BJ (cell line): ENCODE measurements around the gene THEMIS2. TPM values are rescaled to one million over a fixed set of nuclear protein-coding genes. Genes with fewer than 3 reads are reported as not detected.
A peak's percentile ranks its signal among the peaks of the same experiment; 100 is the strongest.

Experiments
- CTCF ChIA-PET: fragments of 350-600 bp; formaldehyde crosslinking; extraction: SDS; loops from one replicate; lab custom pipeline; 2021; ENCODE audit warnings: antibody characterized with exemption, inconsistent platforms; lab: Yijun Ruan, JAX
- POLR2A ChIA-PET: fragments of 300-600 bp; sonication (Branson Sonifier 250); formaldehyde crosslinking; extraction: SDS; loops from one replicate; lab custom pipeline; 2021; ENCODE audit warnings: antibody characterized with exemption; lab: Charles Lee
- DNase-seq: peaks from one replicate; pipeline ENCODE4 v3.0.0-alpha.2; 2011; ENCODE audit warnings: low read depth
- H3K27me3 ChIP-seq: 2 replicates; pipeline ENCODE4 v1.6.0; 2011; ENCODE audit warnings: low read length; ENCODE audit not compliant: control insufficient read depth, insufficient read depth
- H3K36me3 ChIP-seq: 2 replicates; pipeline ENCODE4 v1.5.1; 2011; ENCODE audit warnings: low read length; ENCODE audit not compliant: control insufficient read depth, insufficient read depth
- H3K4me3 ChIP-seq: 2 replicates; pipeline ENCODE4 v1.5.1; 2011; ENCODE audit warnings: low read depth, mild to moderate bottlenecking, control low read depth, low read length
- CTCF ChIP-seq: IDR thresholded peaks from 2 replicates; pipeline ENCODE4 v1.5.1; 2011; ENCODE audit warnings: low read depth, mild to moderate bottlenecking, control low read depth, inconsistent platforms, low read length, moderate library complexity; ENCODE audit not compliant: insufficient read depth
- polyA plus RNA-seq: library from polyadenylated mRNA; depleted of rRNA; stranded (reverse); fragments of >200 nt; gene quantifications from 2 replicates; pipeline ENCODE4 v1.2.3, GENCODE V29; 2011

The THEMIS2 gene
- polyA plus RNA-seq, 1 experiment: 2.0 TPM

DNA sequence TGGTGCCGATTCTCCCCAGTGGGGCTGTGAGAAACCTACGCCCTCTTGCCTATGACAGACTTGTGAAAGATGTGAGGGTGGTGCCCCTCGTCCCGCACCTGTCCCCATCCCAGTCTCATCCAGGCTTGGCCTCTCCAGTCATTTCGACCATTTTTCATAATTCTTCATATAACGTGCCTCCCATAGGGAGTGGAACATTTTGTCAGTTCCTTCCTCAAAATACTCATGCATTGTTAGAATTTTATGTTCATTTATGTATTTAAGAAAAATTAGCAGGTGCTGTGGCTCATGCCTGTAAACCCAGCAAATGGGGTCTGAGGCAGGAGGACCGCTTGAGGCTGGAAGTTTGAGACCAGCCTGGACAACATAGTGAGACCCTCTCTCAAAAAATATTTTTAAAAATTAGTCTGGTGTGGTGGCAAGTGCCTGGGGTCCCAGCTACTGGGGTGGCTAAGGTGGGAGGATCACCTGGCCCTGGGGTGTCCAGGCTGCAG, 42.8 kb downstream of the THEMIS2 start:
- ChIA-PET CTCF (interaction anchor here (0.7 kb wide), 1 partner anchor 10 kb away, joined by 3 read pairs; no protein-coding TSS in a partner anchor), POLR2A (no interaction called here)
- no peak for DNase-seq
- Histone ChIP-seq H3K36me3 (no peaks in the 10 kb centered on the region), H3K27me3 (no peaks in the 10 kb centered on the region), H3K4me3 (peak overlapping the region; percentile 17; the same call in 1 of the 2 replicates)
- no peak for TF ChIP-seq CTCF

- DNase-seq: no peak
- H3K27me3 ChIP-seq: peaks cover 3% of the 10 kb centered on the region; the same call in 1 of the 2 replicates
- no peaks in the 10 kb centered on the region for H3K36me3 ChIP-seq
- H3K4me3 ChIP-seq: no peak overlapping the region
- ChIA-PET POLR2A (no interaction called here), CTCF (no interaction called here)
- no peak for TF ChIP-seq CTCF
These were observed 49.9 kb downstream of the THEMIS2 start for GRCh38 chr1:27922272-27922671.

GRCh38 chr1:27928216-27928954, 56.0 kb downstream of the THEMIS2 start:
- Histone ChIP-seq H3K36me3 (no peaks in the 10 kb centered on the region), H3K27me3 (peaks cover 3% of the 10 kb centered on the region; the same call in 1 of the 2 replicates), H3K4me3 (no peak overlapping the region)
- POLR2A ChIA-PET: no interaction called here
- DNase-seq: no peak
- CTCF ChIA-PET: interaction anchor here (1.2 kb wide), 1 partner anchor 13 kb away, joined by 6 read pairs; no protein-coding TSS in a partner anchor
- no peak for TF ChIP-seq CTCF

- ChIA-PET CTCF (no interaction called here), POLR2A (no interaction called here)
- H3K27me3 ChIP-seq: peaks cover 3% of the 10 kb centered on the region
- H3K36me3 ChIP-seq: no peaks in the 10 kb centered on the region
- no peak for DNase-seq
- no peak overlapping the region for H3K4me3 ChIP-seq
- no peak for TF ChIP-seq CTCF
These were observed 58.8 kb downstream of the THEMIS2 start for GRCh38 chr1:27931184-27931583.

DNA sequence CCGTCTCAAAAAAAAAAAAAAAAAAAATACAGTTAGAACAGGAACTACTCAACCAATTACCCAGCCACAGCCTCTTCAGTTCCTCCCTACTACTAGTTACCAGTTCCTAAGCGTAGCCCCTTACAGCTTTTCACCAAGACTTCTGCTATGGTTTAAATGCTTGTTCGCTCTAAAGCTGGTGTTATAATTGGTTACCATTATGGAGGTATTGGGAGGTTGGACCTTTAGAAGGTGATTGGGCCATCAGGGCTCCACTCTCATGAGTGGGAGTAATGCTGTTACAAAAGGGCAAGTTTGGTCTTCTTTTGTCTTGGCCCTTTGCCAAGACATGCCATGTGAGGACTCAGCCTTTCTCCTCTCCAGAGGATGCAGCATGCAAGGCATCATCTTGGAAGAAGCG, 59.4 kb downstream of the THEMIS2 start:
- Histone ChIP-seq H3K4me3 (no peak overlapping the region), H3K36me3 (no peaks in the 10 kb centered on the region), H3K27me3 (no peaks in the 10 kb centered on the region; the same call in none of the 2 replicates)
- no peak for DNase-seq
- ChIA-PET CTCF (interaction anchor here (0.5 to 1.3 kb wide), 2 partner anchors 74 to 94 kb away, joined by 3 to 6 read pairs; no protein-coding TSS in a partner anchor), POLR2A (no interaction called here)
- TF ChIP-seq CTCF: no peak
